ENCODE measurements around the gene PLCB3. TPM values are rescaled to one million over a fixed set of nuclear protein-coding genes. Genes with fewer than 3 reads are reported as not detected.

The PLCB3 gene
- total RNA-seq, 2 donors from 2014 or later = 7.5 to 15.5 TPM

DNA sequence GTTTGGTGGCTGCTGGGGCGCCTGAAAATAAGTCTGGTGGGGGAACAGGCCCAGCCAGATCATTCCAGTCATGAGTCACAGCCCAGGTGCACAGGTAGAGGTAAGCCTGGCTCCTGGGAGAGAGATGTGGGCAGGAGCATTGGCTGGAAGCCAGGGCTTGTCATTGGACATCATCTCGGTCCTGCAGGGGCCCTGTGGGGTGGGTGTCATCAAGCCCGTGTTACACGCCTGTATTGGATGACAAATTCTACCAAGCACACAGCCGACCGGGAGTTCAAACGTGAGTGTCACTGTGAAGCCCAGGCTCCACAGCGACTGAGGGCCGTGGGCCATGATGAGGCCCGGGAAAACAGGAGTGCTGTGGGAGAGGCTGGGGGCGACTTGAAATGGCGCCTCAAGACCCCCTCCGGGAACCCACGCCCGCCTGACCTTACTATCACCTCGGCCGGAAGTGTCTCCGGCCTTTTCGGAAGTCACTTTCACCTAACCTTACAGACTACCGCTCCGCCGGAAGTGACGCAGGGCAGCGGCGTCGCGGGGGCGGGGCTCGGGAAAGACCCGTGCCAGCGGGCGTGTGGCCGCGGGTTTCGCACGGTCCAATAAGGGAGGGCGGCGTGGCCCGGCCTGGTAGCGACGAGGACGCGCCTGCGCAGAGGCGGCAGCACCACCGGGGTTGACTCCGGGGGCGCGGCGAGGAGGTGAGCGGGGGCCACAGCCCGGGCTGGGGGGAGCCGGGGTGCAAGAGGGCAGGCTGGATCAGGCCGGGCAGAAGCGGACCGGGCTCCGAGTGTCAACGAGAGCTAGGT is 10.7 kb upstream of the PLCB3 start, which contains the start of gene FKBP2:
Gene FKBP2, plus strand, starts transcription at position 661 of the 806 bp plus-strand sequence. CDS start 1,293 bp downstream, outside the sequence.
- peak within 1 kb of the TSS; percentile 97 to 99 for H3K27ac ChIP-seq
- peak; percentile 98 for DNase-seq (ENCODE audit: low spot score)
- H3K4me3 ChIP-seq = peak within 1 kb of the TSS; percentile 75 to 85
- peaks cover 16% of the 10 kb centered on the region for H3K36me3 ChIP-seq
- no peaks in the 10 kb centered on the region for H3K9me3 ChIP-seq
- H3K27me3 ChIP-seq = no peaks in the 10 kb centered on the region
- TF ChIP-seq, protein P1, sequence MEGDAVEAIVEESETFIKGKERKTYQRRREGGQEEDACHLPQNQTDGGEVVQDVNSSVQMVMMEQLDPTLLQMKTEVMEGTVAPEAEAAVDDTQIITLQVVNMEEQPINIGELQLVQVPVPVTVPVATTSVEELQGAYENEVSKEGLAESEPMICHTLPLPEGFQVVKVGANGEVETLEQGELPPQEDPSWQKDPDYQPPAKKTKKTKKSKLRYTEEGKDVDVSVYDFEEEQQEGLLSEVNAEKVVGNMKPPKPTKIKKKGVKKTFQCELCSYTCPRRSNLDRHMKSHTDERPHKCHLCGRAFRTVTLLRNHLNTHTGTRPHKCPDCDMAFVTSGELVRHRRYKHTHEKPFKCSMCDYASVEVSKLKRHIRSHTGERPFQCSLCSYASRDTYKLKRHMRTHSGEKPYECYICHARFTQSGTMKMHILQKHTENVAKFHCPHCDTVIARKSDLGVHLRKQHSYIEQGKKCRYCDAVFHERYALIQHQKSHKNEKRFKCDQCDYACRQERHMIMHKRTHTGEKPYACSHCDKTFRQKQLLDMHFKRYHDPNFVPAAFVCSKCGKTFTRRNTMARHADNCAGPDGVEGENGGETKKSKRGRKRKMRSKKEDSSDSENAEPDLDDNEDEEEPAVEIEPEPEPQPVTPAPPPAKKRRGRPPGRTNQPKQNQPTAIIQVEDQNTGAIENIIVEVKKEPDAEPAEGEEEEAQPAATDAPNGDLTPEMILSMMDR (IDR thresholded peaks at IDR 0.05) = no peak
- peaks cover 0 to 59% of the 10 kb centered on the region in 2 donors for H3K4me1 ChIP-seq

DNA sequence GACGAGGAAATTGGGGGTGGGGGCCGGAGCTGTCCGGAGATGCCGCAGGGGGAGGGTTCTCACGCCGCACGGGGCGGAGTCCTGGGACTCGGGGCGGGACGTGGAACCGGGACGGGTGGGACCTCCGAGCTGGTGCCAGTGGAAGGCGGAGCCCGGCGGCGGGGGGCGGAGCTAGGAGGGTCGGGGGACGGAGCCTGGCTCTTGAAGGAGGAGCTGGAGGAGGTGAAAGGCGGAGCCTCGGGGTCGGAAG is 10.2 kb upstream of the PLCB3 start:
- DNase-seq (ENCODE audit: low spot score) = peak; percentile 100
- TF ChIP-seq, protein P1 (IDR thresholded peaks at IDR 0.05) = no peak

DNA sequence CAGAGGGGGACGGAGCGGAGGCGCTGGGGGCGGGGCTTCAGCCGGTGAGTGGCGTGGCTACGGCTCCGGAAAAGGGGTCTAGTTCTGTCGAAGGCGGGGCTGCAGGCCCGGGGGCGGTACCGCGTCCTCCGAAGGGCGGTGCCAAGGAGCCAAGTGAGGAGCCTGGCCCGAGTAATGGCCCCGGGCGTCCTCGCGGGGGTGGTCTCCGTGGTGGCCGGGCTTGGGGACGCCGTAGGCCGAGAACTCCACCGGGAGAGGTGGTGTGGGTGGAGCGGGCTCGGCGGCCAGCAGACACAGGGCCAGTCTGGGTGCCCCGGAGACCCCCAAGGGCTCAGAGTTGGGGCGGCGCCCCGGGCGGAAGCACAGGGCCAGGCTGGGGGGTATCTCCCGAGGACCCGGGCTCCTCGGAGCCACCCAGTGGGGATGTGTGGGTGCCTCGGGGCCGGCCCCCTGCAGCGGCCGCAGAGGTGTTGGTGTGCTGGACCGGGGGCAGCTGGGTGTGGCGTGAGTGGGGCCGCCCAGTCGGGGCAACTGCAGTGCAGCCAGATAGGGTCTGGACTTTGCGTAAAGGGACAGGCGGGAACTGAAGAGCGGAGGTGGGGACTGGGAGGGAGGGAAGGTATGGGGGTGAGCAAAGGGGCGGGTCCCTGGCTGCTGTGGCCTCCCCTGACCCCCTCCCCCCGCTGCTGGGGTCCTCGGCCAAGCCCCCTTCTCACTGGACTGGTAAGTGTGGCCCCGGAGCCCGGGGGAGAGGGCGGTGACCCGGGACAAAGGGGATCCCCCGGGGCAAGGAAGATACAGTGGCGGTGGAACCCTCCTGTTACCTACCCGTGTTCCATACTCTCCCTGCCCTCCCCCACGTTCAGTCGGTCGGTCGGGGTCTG is 9.6 kb upstream of the PLCB3 start:
- no peak for DNase-seq (ENCODE audit: low spot score)
- peak overlapping the region; percentile 97 to 99 for H3K27ac ChIP-seq
- H3K9me3 ChIP-seq = no peaks in the 10 kb centered on the region
- peaks cover 0 to 55% of the 10 kb centered on the region in 2 donors for H3K4me1 ChIP-seq
- H3K36me3 ChIP-seq = peaks cover 10% of the 10 kb centered on the region
- peak overlapping the region; percentile 75 to 85 for H3K4me3 ChIP-seq
- no peaks in the 10 kb centered on the region for H3K27me3 ChIP-seq
- TF ChIP-seq, protein P1 (IDR thresholded peaks at IDR 0.05) = no peak

More for the DNA sequence above, 10.2 kb upstream of the PLCB3 start:
- peak overlapping the region; percentile 97 to 99 for H3K27ac ChIP-seq
- no peaks in the 10 kb centered on the region for H3K9me3 ChIP-seq
- no peaks in the 10 kb centered on the region for H3K27me3 ChIP-seq
- H3K4me3 ChIP-seq = peak overlapping the region; percentile 59 to 85
- H3K36me3 ChIP-seq = peaks cover 12% of the 10 kb centered on the region
- H3K4me1 ChIP-seq = peaks cover 0 to 59% of the 10 kb centered on the region in 2 donors

DNA sequence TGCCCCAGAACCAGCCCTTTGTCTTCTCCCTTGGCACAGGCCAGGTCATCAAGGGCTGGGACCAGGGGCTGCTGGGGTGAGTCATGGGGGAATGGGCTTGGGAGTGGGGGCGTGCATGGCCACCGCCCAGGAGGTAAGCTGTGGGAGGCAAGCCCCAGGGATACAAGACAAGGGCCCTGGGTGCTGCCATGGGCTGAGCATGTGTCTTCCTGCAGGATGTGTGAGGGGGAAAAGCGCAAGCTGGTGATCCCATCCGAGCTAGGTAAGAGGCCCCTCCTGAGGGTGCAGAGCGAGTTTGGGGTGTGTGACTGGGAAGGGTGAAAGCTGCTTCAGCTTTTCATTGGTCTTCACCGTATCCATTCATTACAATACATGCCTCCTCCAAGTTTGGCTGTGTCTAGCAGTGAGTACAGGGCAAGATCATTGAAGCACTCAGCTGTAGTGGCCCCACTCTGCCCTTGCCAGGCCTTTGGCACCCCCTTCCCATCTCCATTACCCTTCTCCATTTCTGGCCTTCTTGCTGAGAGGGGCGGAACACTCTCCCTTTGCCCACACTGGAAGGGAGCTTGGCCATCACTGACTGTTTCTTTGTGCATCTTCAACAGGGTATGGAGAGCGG is 8.0 kb upstream of the PLCB3 start:
- H3K4me1 ChIP-seq = peaks cover 0 to 54% of the 10 kb centered on the region in 2 donors

DNA sequence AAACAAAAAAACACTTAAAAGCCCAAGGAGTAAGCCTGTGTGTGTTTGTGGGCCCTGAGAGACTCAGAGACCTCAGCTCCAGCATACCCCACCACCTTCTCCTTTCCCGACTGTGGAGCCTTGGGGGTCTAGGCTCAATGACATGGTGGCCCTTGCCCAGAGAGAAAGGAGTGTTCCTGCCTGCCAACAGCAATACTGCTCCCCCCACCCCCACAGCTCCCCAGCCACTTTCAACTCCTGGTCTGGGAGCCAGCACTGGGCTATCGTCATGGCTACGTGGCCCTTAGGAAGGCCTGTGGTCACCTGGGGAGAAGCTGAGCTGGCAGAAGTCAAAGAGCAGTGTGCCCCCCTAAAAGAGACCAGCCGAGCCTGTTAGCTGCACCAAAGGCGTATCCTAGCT is 7.2 kb upstream of the PLCB3 start:
- peaks cover 10% of the 10 kb centered on the region for H3K36me3 ChIP-seq
- TF ChIP-seq, protein P1 (IDR thresholded peaks at IDR 0.05) = no peak
- H3K9me3 ChIP-seq = no peaks in the 10 kb centered on the region
- H3K27ac ChIP-seq = no peak overlapping the region
- H3K4me3 ChIP-seq = no peak overlapping the region
- H3K27me3 ChIP-seq = no peaks in the 10 kb centered on the region
- peaks cover 0 to 54% of the 10 kb centered on the region in 2 donors for H3K4me1 ChIP-seq
- no peak for DNase-seq (ENCODE audit: low spot score)

More for the DNA sequence above, 8.0 kb upstream of the PLCB3 start:
- no peak for DNase-seq (ENCODE audit: low spot score)
- Histone ChIP-seq H3K36me3 (peaks cover 10% of the 10 kb centered on the region), H3K9me3 (no peaks in the 10 kb centered on the region), H3K4me3 (no peak overlapping the region), H3K27ac (peak overlapping the region in 1 of 2 donors; percentile 97), H3K27me3 (no peaks in the 10 kb centered on the region)
- TF ChIP-seq, protein P1 (IDR thresholded peaks at IDR 0.05) = no peak

Measured in right atrium auricular region (tissue), 2 donors.